Smooth muscle cell (in vitro differentiated cells): ENCODE results near the gene B3GNT7. TPM values are rescaled to one million over a fixed set of nuclear protein-coding genes. Genes with fewer than 3 reads are reported as not detected.

Source experiments
- DNase-seq: peaks from one replicate; lab custom pipeline; 2025; ENCODE audit not compliant: unreplicated experiment; lab: John Stamatoyannopoulos, UW
- H2AFZ ChIP-seq: fragments of 200-600 bp; sonication (generic); 2 replicates; pipeline ENCODE4 v1.6.0; 2016; ENCODE audit warnings: antibody characterized with exemption, low read depth, mild to moderate bottlenecking
- H3F3A ChIP-seq: fragments of 200-600 bp; sonication (generic); 2 replicates; pipeline ENCODE4 v1.6.0; 2017; ENCODE audit warnings: antibody characterized with exemption, low read depth
- H3K27ac ChIP-seq: fragments of 200-600 bp; sonication (generic); 2 replicates; pipeline ENCODE4 v1.5.1; 2016; ENCODE audit warnings: low read depth, mild to moderate bottlenecking
- H3K27me3 ChIP-seq: fragments of 200-600 bp; sonication (generic); 2 replicates; pipeline ENCODE4 v1.6.1; 2016; ENCODE audit warnings: low read depth, mild to moderate bottlenecking
- H3K36me3 ChIP-seq: fragments of 200-600 bp; sonication (generic); 2 replicates; pipeline ENCODE4 v1.5.1; 2016; ENCODE audit warnings: low read depth
- H3K4me1 ChIP-seq: fragments of 200-600 bp; sonication (generic); 2 replicates; pipeline ENCODE4 v1.5.1; 2016; ENCODE audit warnings: low read depth
- H3K4me2 ChIP-seq: fragments of 200-600 bp; sonication (generic); 2 replicates; pipeline ENCODE4 v1.6.0; 2016; ENCODE audit warnings: mild to moderate bottlenecking
- H3K4me3 ChIP-seq: fragments of 200-600 bp; sonication (generic); 2 replicates; pipeline ENCODE4 v1.5.1; 2016; ENCODE audit warnings: mild to moderate bottlenecking
- H3K79me2 ChIP-seq: fragments of 200-600 bp; sonication (generic); 2 replicates; pipeline ENCODE4 v1.6.0; 2016; ENCODE audit warnings: low read depth, mild to moderate bottlenecking
- H3K9ac ChIP-seq: fragments of 200-600 bp; sonication (generic); 2 replicates; pipeline ENCODE4 v1.6.0; 2016; ENCODE audit warnings: low read depth
- H3K9me3 ChIP-seq: fragments of 200-600 bp; sonication (generic); replicated peaks from 2 replicates; pipeline ENCODE4 v1.5.1; 2016; ENCODE audit warnings: low read depth
- H4K20me1 ChIP-seq: fragments of 200-600 bp; sonication (generic); 2 replicates; pipeline ENCODE4 v1.6.0; 2016; ENCODE audit warnings: low read depth
- CTCF ChIP-seq: fragments of 200-600 bp; sonication (generic); IDR thresholded peaks from 2 replicates; pipeline ENCODE4 v1.5.1; 2017; ENCODE audit warnings: borderline replicate concordance, mild to moderate bottlenecking, antibody characterized with exemption; ENCODE audit not compliant: insufficient read depth, poor library complexity, severe bottlenecking
- WGBS: methylation state at CpG from one replicate; pipeline ENCODE4 v1.1.7; 2016; ENCODE audit warnings: low lambda C conversion rate; 5-methylcytosine and 5-hydroxymethylcytosine counted together
- polyA plus RNA-seq: library from polyadenylated mRNA; unstranded; fragments of >200 nt; fragmentation: Nextera tagmentation; extraction: Ambion mirVana; gene quantifications from 2 replicates; pipeline ENCODE4 v1.2.1, GENCODE V29; 2016
- total RNA-seq: library from RNA; depleted of rRNA; stranded (reverse); fragments of >200 nt; gene quantifications from 2 replicates; pipeline ENCODE4 v1.2.3, GENCODE V29; 2014

B3GNT7 gene
- total and polyA plus RNA-seq, 2 experiments from 2014 or later, result 0.62 to 0.85 TPM

- WGBS, result 75% methylated on average over 13 of the region's 13 CpGs
- Histone ChIP-seq H3K9ac (no peak overlapping the region), H3K4me1 (no peaks in the 10 kb centered on the region), H3K4me2 (no peak overlapping the region), H3K79me2 (no peaks in the 10 kb centered on the region), H3K4me3 (no peak overlapping the region), H3K9me3 (no peaks in the 10 kb centered on the region), H3K36me3 (no peaks in the 10 kb centered on the region), H3F3A (no peaks in the 10 kb centered on the region), H4K20me1 (no peaks in the 10 kb centered on the region), H2AFZ (no peak overlapping the region), H3K27ac (no peak overlapping the region), H3K27me3 (peaks cover 15% of the 10 kb centered on the region)
- DNase-seq, result no peak
- no peak for TF ChIP-seq CTCF
Observed at GRCh38 chr2:231378026-231378722, 17.3 kb upstream of the B3GNT7 start.

GRCh38 chr2:231379266-231380215 is 16.0 kb upstream of the B3GNT7 start:
- Histone ChIP-seq H3K27ac (no peak overlapping the region), H3K9ac (no peak overlapping the region), H3F3A (no peaks in the 10 kb centered on the region), H3K79me2 (no peaks in the 10 kb centered on the region), H3K4me3 (no peak overlapping the region), H3K27me3 (peaks cover 15% of the 10 kb centered on the region), H3K36me3 (no peaks in the 10 kb centered on the region), H4K20me1 (no peaks in the 10 kb centered on the region), H3K4me1 (no peaks in the 10 kb centered on the region), H3K9me3 (no peaks in the 10 kb centered on the region), H2AFZ (no peak overlapping the region), H3K4me2 (no peak overlapping the region)
- DNase-seq, result no peak
- TF ChIP-seq CTCF, result no peak
- WGBS, result 91% methylated on average over 19 of the region's 21 CpGs

- H3K27ac ChIP-seq, result no peak overlapping the region
- no peak for TF ChIP-seq CTCF
- H3K27me3 ChIP-seq, result peaks cover 14% of the 10 kb centered on the region
- H3K9ac ChIP-seq, result no peak overlapping the region
- no peak for DNase-seq
- no peaks in the 10 kb centered on the region for H3K9me3 ChIP-seq
- no peak overlapping the region for H3K4me3 ChIP-seq
- no peak overlapping the region for H2AFZ ChIP-seq
- 89% methylated on average over 10 of the region's 10 CpGs for WGBS
- H4K20me1 ChIP-seq, result no peaks in the 10 kb centered on the region
- no peak overlapping the region for H3K4me2 ChIP-seq
- H3K36me3 ChIP-seq, result no peaks in the 10 kb centered on the region
- H3K4me1 ChIP-seq, result no peaks in the 10 kb centered on the region
- H3K79me2 ChIP-seq, result no peaks in the 10 kb centered on the region
- H3F3A ChIP-seq, result no peaks in the 10 kb centered on the region
Observed at GRCh38 chr2:231380307-231380706, 15.2 kb upstream of the B3GNT7 start.
